BE2C (cell line): ENCODE results near the gene CHPF.

ENCODE experiments used
- DNase-seq: peaks from one replicate; pipeline ENCODE4 v3.0.0-alpha.2; 2020
- H3K27me3 ChIP-seq: fragments of 250-450 bp; sonication (Bioruptor Pico); 2 replicates; pipeline ENCODE4 v1.5.1; 2020; ENCODE audit warnings: mild to moderate bottlenecking
- H3K36me3 ChIP-seq: fragments of 250-450 bp; sonication (Bioruptor Pico); 2 replicates; pipeline ENCODE4 v1.5.1; 2020; ENCODE audit warnings: mild to moderate bottlenecking
- H3K4me1 ChIP-seq: fragments of 250-450 bp; sonication (Bioruptor Pico); 2 replicates; pipeline ENCODE4 v1.5.1; 2020
- H3K4me3 ChIP-seq: 2 replicates; pipeline ENCODE4 v1.5.1; 2011; ENCODE audit warnings: low read depth, low read length
- H3K9me3 ChIP-seq: fragments of 250-450 bp; sonication (Bioruptor Pico); 2 replicates; pipeline ENCODE4 v1.5.1; 2020
- TF ChIP-seq, protein P1 (sequence below): IDR thresholded peaks from 2 replicates; pipeline ENCODE4 v1.5.1; 2012; ENCODE audit warnings: mild to moderate bottlenecking, low read depth, low read length

Gene CHPF

GRCh38 chr2:219496247-219496824 lies 47.3 kb downstream of the CHPF start:
- H3K27me3 ChIP-seq = no peaks in the 10 kb centered on the region
- TF ChIP-seq, protein P1, sequence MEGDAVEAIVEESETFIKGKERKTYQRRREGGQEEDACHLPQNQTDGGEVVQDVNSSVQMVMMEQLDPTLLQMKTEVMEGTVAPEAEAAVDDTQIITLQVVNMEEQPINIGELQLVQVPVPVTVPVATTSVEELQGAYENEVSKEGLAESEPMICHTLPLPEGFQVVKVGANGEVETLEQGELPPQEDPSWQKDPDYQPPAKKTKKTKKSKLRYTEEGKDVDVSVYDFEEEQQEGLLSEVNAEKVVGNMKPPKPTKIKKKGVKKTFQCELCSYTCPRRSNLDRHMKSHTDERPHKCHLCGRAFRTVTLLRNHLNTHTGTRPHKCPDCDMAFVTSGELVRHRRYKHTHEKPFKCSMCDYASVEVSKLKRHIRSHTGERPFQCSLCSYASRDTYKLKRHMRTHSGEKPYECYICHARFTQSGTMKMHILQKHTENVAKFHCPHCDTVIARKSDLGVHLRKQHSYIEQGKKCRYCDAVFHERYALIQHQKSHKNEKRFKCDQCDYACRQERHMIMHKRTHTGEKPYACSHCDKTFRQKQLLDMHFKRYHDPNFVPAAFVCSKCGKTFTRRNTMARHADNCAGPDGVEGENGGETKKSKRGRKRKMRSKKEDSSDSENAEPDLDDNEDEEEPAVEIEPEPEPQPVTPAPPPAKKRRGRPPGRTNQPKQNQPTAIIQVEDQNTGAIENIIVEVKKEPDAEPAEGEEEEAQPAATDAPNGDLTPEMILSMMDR = no peak
- DNase-seq = no peak

DNA sequence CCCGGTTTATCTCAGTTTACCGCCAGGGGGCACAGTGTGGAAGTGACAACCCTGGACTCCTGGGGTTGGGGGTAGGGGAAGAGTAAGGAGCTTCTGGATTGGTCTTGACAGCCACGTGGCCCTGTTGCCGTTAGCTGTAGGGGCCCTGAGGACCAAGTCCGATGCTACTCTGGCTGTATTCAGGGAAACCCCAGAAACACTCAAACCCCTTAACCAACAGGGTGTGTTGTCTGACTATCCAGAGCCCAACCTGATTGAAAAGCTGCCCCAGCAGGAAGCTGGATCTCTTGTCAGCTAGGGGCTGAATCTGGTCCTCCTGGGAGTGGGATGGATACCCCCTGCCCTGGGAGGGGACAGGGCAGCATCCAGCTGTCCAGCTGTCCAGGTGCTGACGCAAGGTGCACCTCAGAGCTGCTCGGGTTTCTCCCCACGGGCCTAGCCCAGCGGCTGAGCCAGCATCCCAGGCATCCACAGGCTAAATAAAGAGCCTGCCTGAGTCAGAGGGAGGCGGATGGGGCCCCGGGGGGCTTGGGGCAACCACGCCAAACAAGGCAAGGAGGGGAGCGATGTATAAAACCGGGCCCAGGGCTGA lies 48.0 kb downstream of the CHPF start:
- peaks cover 34% of the 10 kb centered on the region for H3K4me1 ChIP-seq
- DNase-seq = peak; percentile 89

More at GRCh38 chr2:219496247-219496824, 47.3 kb downstream of the CHPF start:
- H3K4me3 ChIP-seq = no peak overlapping the region
- no peaks in the 10 kb centered on the region for H3K36me3 ChIP-seq
- no peaks in the 10 kb centered on the region; the same call in 1 of the 2 replicates for H3K9me3 ChIP-seq
- peaks cover 34% of the 10 kb centered on the region for H3K4me1 ChIP-seq

DNA sequence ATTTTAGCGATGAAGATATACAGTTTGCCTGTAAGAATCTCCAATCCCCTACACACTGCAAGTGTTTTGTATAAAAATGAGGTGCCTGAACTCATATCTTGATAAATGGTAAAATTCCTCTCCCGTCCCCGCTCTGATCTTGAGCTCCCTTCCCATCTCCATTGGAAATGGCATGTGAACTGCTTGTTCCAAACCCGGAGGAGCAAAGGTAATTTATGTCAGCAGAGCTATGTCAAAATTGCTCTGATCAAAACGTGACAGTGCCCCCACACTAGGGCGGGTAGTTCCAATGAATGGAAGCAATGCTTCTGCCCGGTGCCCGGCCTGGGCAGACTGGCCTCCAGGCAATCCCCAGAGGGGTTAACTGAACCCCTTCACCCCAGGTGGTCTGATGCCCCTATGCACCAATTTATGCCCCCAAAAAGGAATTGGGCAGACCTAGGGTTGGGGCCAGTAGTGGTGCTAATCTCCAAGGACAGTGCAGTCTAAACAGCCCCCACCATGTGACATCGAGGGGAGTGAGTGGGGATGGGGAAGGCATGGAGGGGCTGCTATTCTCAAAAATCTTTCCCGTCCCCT lies 48.6 kb downstream of the CHPF start:
- peaks cover 30% of the 10 kb centered on the region for H3K4me1 ChIP-seq
- DNase-seq = no peak
- peaks cover 3% of the 10 kb centered on the region; the same call in 1 of the 2 replicates for H3K36me3 ChIP-seq
- H3K4me3 ChIP-seq = no peak overlapping the region
- H3K9me3 ChIP-seq = no peaks in the 10 kb centered on the region; the same call in 1 of the 2 replicates
- TF ChIP-seq, protein P1 = no peak
- no peaks in the 10 kb centered on the region for H3K27me3 ChIP-seq

More for the DNA sequence above, 48.0 kb downstream of the CHPF start:
- no peak overlapping the region for H3K4me3 ChIP-seq
- peaks cover 2% of the 10 kb centered on the region; the same call in 1 of the 2 replicates for H3K36me3 ChIP-seq
- H3K27me3 ChIP-seq = no peaks in the 10 kb centered on the region
- TF ChIP-seq, protein P1 = peak; percentile 90
- no peaks in the 10 kb centered on the region; the same call in 1 of the 2 replicates for H3K9me3 ChIP-seq

GRCh38 chr2:219493086-219493485 lies 50.5 kb downstream of the CHPF start:
- Histone ChIP-seq H3K36me3 (peaks cover 3% of the 10 kb centered on the region; the same call in 1 of the 2 replicates), H3K27me3 (no peaks in the 10 kb centered on the region), H3K9me3 (no peaks in the 10 kb centered on the region; the same call in 1 of the 2 replicates), H3K4me1 (peaks cover 23% of the 10 kb centered on the region), H3K4me3 (no peak overlapping the region)
- DNase-seq = no peak
- TF ChIP-seq, protein P1 = no peak

GRCh38 chr2:219492575-219492974 lies 51.0 kb downstream of the CHPF start:
- TF ChIP-seq, protein P1 = 0 out of 2 replicates have a peak, but pooled peaks have one; percentile 7
- Histone ChIP-seq H3K4me3 (no peak overlapping the region), H3K4me1 (peaks cover 22% of the 10 kb centered on the region), H3K27me3 (no peaks in the 10 kb centered on the region), H3K36me3 (peaks cover 3% of the 10 kb centered on the region; the same call in 1 of the 2 replicates), H3K9me3 (no peaks in the 10 kb centered on the region; the same call in 1 of the 2 replicates)
- DNase-seq = no peak
